Measurements from ENCODE around the gene HRH1. TPM values are rescaled to one million over a fixed set of nuclear protein-coding genes. Genes with fewer than 3 reads are reported as not detected.
"Not testable (repeated sequence)": the region's sequence is repeated elsewhere in the genome, so short reads cannot be mapped to it uniquely, and the experiment has no call there.

HRH1 gene
- polyA plus RNA-seq, 1 donor: 1.4 TPM

DNA sequence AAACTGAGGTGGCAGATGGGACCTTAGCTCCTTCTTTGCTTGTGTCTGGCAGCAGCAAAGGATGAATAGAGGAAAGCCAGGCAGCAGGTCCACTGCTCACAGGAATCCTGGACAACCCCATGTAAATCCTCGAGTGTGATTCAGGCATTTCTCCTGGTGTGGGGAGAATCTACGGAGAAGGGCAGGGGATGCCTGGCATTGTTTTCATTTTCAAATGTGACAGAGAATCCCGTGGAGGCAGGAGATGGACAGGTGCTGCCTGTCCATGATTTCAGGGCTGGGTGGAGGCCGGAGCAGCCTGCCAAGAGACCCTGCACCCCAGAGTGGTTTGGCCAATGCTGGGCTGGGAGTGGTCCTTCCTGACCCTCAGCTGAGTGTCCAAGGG, 1.7 kb downstream of the HRH1 start:
- H3K36me3 ChIP-seq (ENCODE audit: control insufficient read depth, insufficient read depth, low read length): no peaks in the 10 kb centered on the region
- H3K9me3 ChIP-seq (ENCODE audit: control insufficient read depth, low read depth, low read length): no peaks in the 10 kb centered on the region
- H3K4me1 ChIP-seq (ENCODE audit: control insufficient read depth, insufficient read depth, low read length): peaks cover 3% of the 10 kb centered on the region
- DNase-seq: no peak
- peaks cover 59% of the 10 kb centered on the region for H3K27me3 ChIP-seq (ENCODE audit: control insufficient read depth, insufficient read depth, low read length)
- no peak overlapping the region for H3K4me3 ChIP-seq (ENCODE audit: low read length)
- no CpG with 5 or more reads among the region's 4 CpGs for WGBS (ENCODE audit: insufficient coverage, low lambda C conversion rate)
- no peak overlapping the region for H3K27ac ChIP-seq (ENCODE audit: low read length)

DNA sequence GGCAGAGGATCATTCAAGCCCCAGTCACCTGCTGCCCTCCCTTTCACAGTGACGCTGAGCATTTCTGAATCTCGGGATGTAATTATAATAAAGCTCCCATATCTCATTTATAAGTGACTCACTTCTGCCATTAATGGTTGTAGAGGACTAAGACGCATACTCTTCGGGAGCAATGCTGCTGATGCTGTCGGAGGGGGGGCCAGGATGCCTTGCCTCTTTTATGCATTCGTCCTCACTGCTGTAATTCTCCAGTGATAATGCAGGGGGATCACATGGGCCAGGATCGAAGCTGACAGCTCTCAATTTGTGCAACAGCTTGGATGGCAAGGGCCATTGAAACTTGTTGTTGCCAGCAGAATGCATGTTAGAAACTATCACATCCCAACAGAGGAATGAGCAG, 3.1 kb downstream of the HRH1 start:
- Histone ChIP-seq H3K4me3 (ENCODE audit: low read length) (no peak overlapping the region), H3K27ac (ENCODE audit: low read length) (no peak overlapping the region), H3K4me1 (ENCODE audit: control insufficient read depth, insufficient read depth, low read length) (peaks cover 3% of the 10 kb centered on the region), H3K27me3 (ENCODE audit: control insufficient read depth, insufficient read depth, low read length) (peaks cover 51% of the 10 kb centered on the region), H3K9me3 (ENCODE audit: control insufficient read depth, low read depth, low read length) (no peaks in the 10 kb centered on the region), H3K36me3 (ENCODE audit: control insufficient read depth, insufficient read depth, low read length) (no peaks in the 10 kb centered on the region)
- no peak for DNase-seq
- no CpG with 5 or more reads among the region's 7 CpGs for WGBS (ENCODE audit: insufficient coverage, low lambda C conversion rate)

DNA sequence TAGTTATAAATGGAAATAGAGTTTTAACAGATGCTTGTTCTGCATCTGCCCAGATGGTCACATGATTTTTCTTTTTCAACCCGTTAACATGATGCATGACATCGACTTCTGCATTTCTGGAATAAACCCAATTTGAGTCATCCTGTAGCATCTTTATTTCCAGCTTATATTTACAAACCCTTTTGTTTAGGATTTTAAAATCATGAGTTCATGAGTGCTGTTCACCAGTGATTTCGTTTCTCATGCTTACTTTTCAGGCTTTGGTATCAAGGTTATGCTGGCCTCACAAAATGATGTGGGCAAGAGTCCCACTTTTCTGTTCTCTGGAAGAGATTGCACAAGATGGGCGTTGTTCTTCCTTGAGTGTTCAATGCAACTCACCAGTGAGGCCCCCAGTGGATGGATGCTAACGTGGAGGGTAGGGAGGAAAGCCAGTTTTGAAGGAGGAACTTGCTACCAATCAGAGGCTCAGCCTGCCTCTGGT, 5.2 kb downstream of the HRH1 start:
- H3K27me3 ChIP-seq (ENCODE audit: control insufficient read depth, insufficient read depth, low read length): peaks cover 37% of the 10 kb centered on the region
- no peaks in the 10 kb centered on the region for H3K36me3 ChIP-seq (ENCODE audit: control insufficient read depth, insufficient read depth, low read length)
- no peak overlapping the region for H3K4me3 ChIP-seq (ENCODE audit: low read length)
- DNase-seq: no peak
- no peak overlapping the region for H3K27ac ChIP-seq (ENCODE audit: low read length)
- peaks cover 3% of the 10 kb centered on the region for H3K4me1 ChIP-seq (ENCODE audit: control insufficient read depth, insufficient read depth, low read length)
- 70% methylated on average over 2 of the region's 5 CpGs for WGBS (ENCODE audit: insufficient coverage, low lambda C conversion rate)
- no peaks in the 10 kb centered on the region for H3K9me3 ChIP-seq (ENCODE audit: control insufficient read depth, low read depth, low read length)

DNA sequence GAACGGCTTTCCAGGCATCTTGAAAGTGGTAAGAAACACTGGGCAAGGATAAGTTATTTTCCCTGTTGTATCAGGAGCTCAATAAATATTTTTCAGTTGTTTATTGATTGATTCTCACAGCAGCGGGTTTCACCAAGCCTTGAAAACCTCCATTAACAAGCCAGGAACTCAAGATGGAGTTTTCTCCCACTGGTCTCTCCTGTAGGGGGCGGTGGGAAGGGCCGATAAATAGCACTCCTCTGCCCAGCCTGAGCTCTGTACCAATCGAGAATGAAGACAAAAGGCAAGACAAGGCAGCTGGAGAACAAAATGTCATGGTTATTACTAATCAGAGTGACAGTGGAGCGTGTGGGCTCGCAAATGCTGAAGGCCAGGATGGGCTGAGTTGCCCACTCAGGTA, 7.4 kb downstream of the HRH1 start:
- Histone ChIP-seq H3K36me3 (ENCODE audit: control insufficient read depth, insufficient read depth, low read length) (no peaks in the 10 kb centered on the region), H3K27me3 (ENCODE audit: control insufficient read depth, insufficient read depth, low read length) (peaks cover 17% of the 10 kb centered on the region), H3K9me3 (ENCODE audit: control insufficient read depth, low read depth, low read length) (no peaks in the 10 kb centered on the region), H3K4me3 (ENCODE audit: low read length) (no peak overlapping the region), H3K27ac (ENCODE audit: low read length) (no peak overlapping the region), H3K4me1 (ENCODE audit: control insufficient read depth, insufficient read depth, low read length) (no peaks in the 10 kb centered on the region)
- DNase-seq: no peak
- no CpG with 5 or more reads among the region's 7 CpGs for WGBS (ENCODE audit: insufficient coverage, low lambda C conversion rate)

DNA sequence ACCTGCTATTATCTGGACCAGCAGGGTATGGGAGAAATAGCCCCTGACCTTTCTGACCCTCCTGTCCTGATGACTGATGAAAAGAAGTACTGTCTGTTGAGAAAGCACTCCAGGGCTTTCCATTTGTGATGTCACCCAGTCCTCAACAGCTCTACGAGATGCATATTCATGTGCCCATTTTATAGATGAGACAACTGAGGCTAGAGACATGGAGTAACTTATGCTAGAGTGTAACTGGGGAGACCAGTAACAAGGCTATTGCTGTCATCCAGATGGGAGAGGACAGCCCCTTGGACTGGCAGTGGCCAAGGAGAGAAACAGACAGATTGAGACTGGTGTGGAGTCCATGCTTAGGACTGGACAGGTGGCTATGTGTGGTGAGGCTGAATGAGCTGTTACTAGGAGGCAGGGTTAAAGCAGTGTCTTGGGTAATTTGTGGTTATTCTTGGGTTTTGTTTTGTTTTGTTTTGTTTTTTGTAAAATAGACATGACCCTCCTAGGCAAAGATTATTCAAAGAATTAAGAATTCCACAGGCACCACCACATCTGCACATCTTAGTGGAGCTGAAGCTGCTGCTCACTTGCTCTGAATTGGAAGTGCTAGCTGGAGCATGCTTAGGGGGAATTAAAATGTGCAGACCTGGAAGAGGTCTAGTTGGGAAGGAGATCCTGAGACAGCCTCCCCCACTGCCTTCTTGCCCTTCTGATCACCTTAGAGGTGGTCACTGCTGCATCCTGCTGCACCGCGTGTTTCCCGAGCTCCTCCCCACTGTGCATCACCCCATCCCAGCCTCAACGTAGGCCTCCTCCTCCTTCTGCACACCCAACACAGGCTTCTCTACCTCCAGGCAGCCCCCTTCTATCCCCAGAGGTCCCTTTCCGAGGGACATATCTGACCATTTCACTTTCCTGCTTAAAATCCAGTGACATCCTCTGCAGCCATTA, 8.4 kb downstream of the HRH1 start:
- no CpG with 5 or more reads among the region's 6 CpGs for WGBS (ENCODE audit: insufficient coverage, low lambda C conversion rate)
- no peaks in the 10 kb centered on the region for H3K9me3 ChIP-seq (ENCODE audit: control insufficient read depth, low read depth, low read length)
- no peaks in the 10 kb centered on the region for H3K4me1 ChIP-seq (ENCODE audit: control insufficient read depth, insufficient read depth, low read length)
- H3K4me3 ChIP-seq (ENCODE audit: low read length): no peak overlapping the region
- H3K36me3 ChIP-seq (ENCODE audit: control insufficient read depth, insufficient read depth, low read length): no peaks in the 10 kb centered on the region
- no peak for DNase-seq
- H3K27me3 ChIP-seq (ENCODE audit: control insufficient read depth, insufficient read depth, low read length): peaks cover 8% of the 10 kb centered on the region
- no peak overlapping the region for H3K27ac ChIP-seq (ENCODE audit: low read length)

DNA sequence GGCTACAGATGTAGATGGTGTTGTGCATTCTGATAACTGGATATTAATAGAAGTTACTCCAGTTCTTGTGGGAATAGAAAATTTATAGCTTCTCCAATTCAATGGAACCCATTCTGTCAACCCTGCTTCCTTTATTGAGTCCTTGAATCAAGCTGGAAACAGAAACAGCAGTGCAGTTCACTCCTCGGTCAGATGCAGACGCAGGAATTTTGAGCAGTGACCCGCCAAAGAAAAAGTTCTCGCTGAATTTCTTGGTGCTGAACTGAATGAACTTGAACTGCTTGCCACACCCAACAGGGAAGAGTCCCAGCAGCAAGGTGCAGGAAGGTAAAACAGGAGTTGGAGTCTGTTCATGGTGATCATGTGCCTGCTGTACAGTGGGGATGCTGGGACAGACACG, 10.3 kb downstream of the HRH1 start:
- no peak overlapping the region for H3K4me3 ChIP-seq (ENCODE audit: low read length)
- H3K9me3 ChIP-seq (ENCODE audit: control insufficient read depth, low read depth, low read length): no peaks in the 10 kb centered on the region
- H3K27me3 ChIP-seq (ENCODE audit: control insufficient read depth, insufficient read depth, low read length): peaks cover 4% of the 10 kb centered on the region
- no CpG with 5 or more reads among the region's 5 CpGs for WGBS (ENCODE audit: insufficient coverage, low lambda C conversion rate)
- H3K27ac ChIP-seq (ENCODE audit: low read length): no peak overlapping the region
- no peaks in the 10 kb centered on the region for H3K36me3 ChIP-seq (ENCODE audit: control insufficient read depth, insufficient read depth, low read length)
- DNase-seq: no peak
- no peaks in the 10 kb centered on the region for H3K4me1 ChIP-seq (ENCODE audit: control insufficient read depth, insufficient read depth, low read length)

DNA sequence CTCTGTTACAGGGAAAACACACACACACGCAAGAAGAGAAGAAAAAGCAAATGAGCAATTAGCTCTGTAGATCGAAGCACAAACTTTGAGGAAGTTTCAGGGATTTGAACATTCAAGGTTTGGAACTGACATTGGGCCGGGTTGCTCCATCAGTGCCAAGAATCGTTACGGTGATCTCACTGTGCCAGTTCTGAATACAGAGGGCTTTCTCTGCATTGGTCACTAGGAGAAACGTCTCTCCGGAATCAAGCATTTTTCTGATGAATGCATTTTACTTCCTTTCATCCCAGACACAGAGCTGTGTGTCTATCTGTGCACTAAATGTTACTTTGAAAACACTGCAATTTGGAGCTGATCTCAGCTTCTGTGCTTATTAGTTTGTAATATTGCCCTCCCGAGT, 11.2 kb downstream of the HRH1 start:
- no peak for DNase-seq
- Histone ChIP-seq H3K9me3 (ENCODE audit: control insufficient read depth, low read depth, low read length) (no peaks in the 10 kb centered on the region), H3K27ac (ENCODE audit: low read length) (no peak overlapping the region), H3K36me3 (ENCODE audit: control insufficient read depth, insufficient read depth, low read length) (no peaks in the 10 kb centered on the region), H3K4me1 (ENCODE audit: control insufficient read depth, insufficient read depth, low read length) (no peaks in the 10 kb centered on the region), H3K27me3 (ENCODE audit: control insufficient read depth, insufficient read depth, low read length) (no peaks in the 10 kb centered on the region), H3K4me3 (ENCODE audit: low read length) (no peak overlapping the region)
- WGBS (ENCODE audit: insufficient coverage, low lambda C conversion rate): 100% methylated on average over 2 of the region's 8 CpGs

DNA sequence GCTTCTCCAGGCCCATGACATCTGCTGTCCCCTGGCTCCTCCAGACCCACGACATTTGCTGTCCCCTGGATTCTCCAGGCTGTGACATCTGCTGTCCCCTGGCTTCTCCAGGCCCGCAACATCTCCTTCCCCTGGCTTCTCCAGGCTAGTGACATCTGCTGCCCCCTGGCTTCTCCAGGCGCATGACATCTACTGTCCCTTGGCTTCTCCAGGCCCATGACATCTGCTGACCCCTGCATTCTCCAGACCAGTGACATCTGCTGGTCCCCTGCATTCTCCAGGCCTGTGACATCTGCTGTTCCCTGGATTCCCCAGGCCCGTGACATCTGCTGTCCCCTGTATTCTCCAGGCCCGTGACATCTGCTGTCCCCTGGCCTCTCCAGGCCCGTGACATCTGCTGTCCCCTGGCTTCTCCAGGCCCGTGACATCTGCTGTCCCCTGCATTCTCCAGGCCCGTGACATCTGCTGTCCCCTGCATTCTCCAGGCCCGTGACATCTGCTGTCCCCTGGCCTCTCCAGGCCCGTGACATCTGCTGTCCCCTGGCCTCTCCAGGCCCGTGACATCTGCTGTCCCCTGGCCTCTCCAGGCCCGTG, 12.6 kb downstream of the HRH1 start:
- H3K9me3 ChIP-seq (ENCODE audit: control insufficient read depth, low read depth, low read length); H3K27ac ChIP-seq (ENCODE audit: low read length); H3K4me3 ChIP-seq (ENCODE audit: low read length); H3K36me3 ChIP-seq (ENCODE audit: control insufficient read depth, insufficient read depth, low read length); H3K4me1 ChIP-seq (ENCODE audit: control insufficient read depth, insufficient read depth, low read length); DNase-seq; H3K27me3 ChIP-seq (ENCODE audit: control insufficient read depth, insufficient read depth, low read length): not testable (repeated sequence)
- WGBS (ENCODE audit: insufficient coverage, low lambda C conversion rate): no CpG with 5 or more reads among the region's 12 CpGs

DNA sequence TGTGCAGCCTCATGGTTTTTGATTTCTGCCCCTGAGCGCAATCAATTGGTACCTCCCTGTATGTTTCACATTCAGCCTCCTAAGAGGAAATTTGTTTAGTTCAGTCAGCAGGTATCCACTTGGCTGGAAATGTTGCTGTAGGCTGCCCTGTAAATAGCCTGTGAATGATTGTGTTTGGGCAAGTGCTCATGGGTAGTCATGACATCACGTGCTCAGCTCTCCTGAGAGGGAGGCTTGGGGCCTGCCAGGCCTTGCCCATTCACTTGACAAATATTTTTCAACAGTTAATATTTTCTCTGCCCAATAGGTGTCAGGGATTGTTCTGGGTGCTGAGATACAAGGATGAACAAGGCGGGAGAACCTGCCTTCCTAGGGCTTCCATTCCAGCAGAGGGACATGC, 13.3 kb downstream of the HRH1 start:
- Histone ChIP-seq H3K27ac (ENCODE audit: low read length) (no peak overlapping the region), H3K4me3 (ENCODE audit: low read length) (no peak overlapping the region), H3K27me3 (ENCODE audit: control insufficient read depth, insufficient read depth, low read length) (no peaks in the 10 kb centered on the region), H3K36me3 (ENCODE audit: control insufficient read depth, insufficient read depth, low read length) (no peaks in the 10 kb centered on the region), H3K9me3 (ENCODE audit: control insufficient read depth, low read depth, low read length) (no peaks in the 10 kb centered on the region), H3K4me1 (ENCODE audit: control insufficient read depth, insufficient read depth, low read length) (no peaks in the 10 kb centered on the region)
- WGBS (ENCODE audit: insufficient coverage, low lambda C conversion rate): 89% methylated on average over 1 of the region's 3 CpGs
- no peak for DNase-seq

DNA sequence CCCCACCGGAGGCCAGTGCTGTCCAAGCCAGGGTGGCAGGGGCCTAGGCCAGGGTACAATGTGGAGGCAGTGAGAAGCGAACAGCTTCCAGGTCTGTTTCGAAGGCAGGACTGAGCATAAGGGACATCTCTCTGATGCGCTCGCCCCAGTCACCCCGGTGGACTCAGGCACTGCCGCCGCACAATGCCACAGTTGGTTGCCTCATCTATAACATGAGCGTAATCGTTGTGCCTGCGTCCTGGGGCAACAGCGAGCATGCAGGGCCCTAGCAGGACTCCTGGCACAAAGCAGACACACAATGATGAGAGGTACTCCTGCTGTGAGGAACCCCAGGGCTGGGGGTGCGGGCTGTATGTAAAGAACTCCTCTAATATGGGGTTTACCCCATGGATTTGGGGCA, 14.1 kb downstream of the HRH1 start:
- no peaks in the 10 kb centered on the region for H3K36me3 ChIP-seq (ENCODE audit: control insufficient read depth, insufficient read depth, low read length)
- WGBS (ENCODE audit: insufficient coverage, low lambda C conversion rate): no CpG with 5 or more reads among the region's 13 CpGs
- H3K4me3 ChIP-seq (ENCODE audit: low read length): no peak overlapping the region
- DNase-seq: no peak
- H3K27me3 ChIP-seq (ENCODE audit: control insufficient read depth, insufficient read depth, low read length): no peaks in the 10 kb centered on the region
- H3K4me1 ChIP-seq (ENCODE audit: control insufficient read depth, insufficient read depth, low read length): no peaks in the 10 kb centered on the region
- no peaks in the 10 kb centered on the region for H3K9me3 ChIP-seq (ENCODE audit: control insufficient read depth, low read depth, low read length)
- H3K27ac ChIP-seq (ENCODE audit: low read length): no peak overlapping the region

Data from large intestine (tissue), 3 donors.